Stimulated activated CD4-positive, alpha-beta T cell treated with anti-CD3 and anti-CD28 coated beads, Interleukin-1b, Interleukin-23, amount 100 ng/mL, for 4 hours (primary cell): ENCODE measurements around the gene DPEP1.
"Not testable (repeated sequence)": the region's sequence is repeated elsewhere in the genome, so short reads cannot be mapped to it uniquely, and the experiment has no call there.

Source experiments
- DNase-seq, 2 donors: peaks; one replicate each; pipeline ENCODE4 v3.0.0-alpha.2; 2020; ENCODE audit warnings: low read depth in 2 of 2

DPEP1 gene

GRCh38 chr16:89577055-89577759, 36.2 kb upstream of the DPEP1 start:
- DNase-seq = no peak

GRCh38 chr16:89579351-89579750, 34.1 kb upstream of the DPEP1 start:
- no peak for DNase-seq

GRCh38 chr16:89581045-89581695, 32.3 kb upstream of the DPEP1 start:
- DNase-seq = no peak

- no peak for DNase-seq
Measured at GRCh38 chr16:89581861-89582563, 31.4 kb upstream of the DPEP1 start.

- no peak for DNase-seq
Measured at GRCh38 chr16:89582614-89583196, 30.7 kb upstream of the DPEP1 start.

- DNase-seq = no peak
Measured at GRCh38 chr16:89583197-89583894, 30.1 kb upstream of the DPEP1 start.

GRCh38 chr16:89583895-89584644, 29.4 kb upstream of the DPEP1 start:
- no peak for DNase-seq

GRCh38 chr16:89584768-89585549, 28.5 kb upstream of the DPEP1 start:
- no peak for DNase-seq

GRCh38 chr16:89586218-89586617, 27.2 kb upstream of the DPEP1 start:
- DNase-seq = no peak

GRCh38 chr16:89586853-89587252, 26.6 kb upstream of the DPEP1 start:
- no peak for DNase-seq

- DNase-seq = not testable (repeated sequence)
Measured at GRCh38 chr16:89587676-89588075, 25.8 kb upstream of the DPEP1 start.

GRCh38 chr16:89588413-89589109, 24.9 kb upstream of the DPEP1 start:
- DNase-seq = no peak

GRCh38 chr16:89589241-89589926, 24.1 kb upstream of the DPEP1 start:
- DNase-seq = no peak

- DNase-seq = no peak
Measured at GRCh38 chr16:89593841-89594240, 19.6 kb upstream of the DPEP1 start.

- DNase-seq = no peak
Measured at GRCh38 chr16:89595330-89596060, 17.9 kb upstream of the DPEP1 start.

GRCh38 chr16:89596061-89596689, 17.3 kb upstream of the DPEP1 start:
- no peak for DNase-seq

- no peak for DNase-seq
Measured at GRCh38 chr16:89596957-89597649, 16.3 kb upstream of the DPEP1 start.
